ENCODE results near the gene CCDC106.

GRCh38 chr19:55643887-55644176, 4.2 kb upstream of the CCDC106 start:
- TF ChIP-seq POLR2AphosphoS5 (IDR thresholded peaks at IDR 0.05; ENCODE audit: low read depth, low read length) (no peak; the same call in 1 of the 2 replicates), POLR2A (IDR thresholded peaks at IDR 0.05; ENCODE audit: low read depth, low read length) (no peak), SPI1 (IDR thresholded peaks at IDR 0.05; ENCODE audit: low read depth, low read length) (no peak), TAF1 (IDR thresholded peaks at IDR 0.05; ENCODE audit: low read depth, low read length) (no peak), POU2F2 (IDR thresholded peaks at IDR 0.05; ENCODE audit: low read depth, low read length) (no peak)

All from GM12891 (cell line).